ENCODE measurements around the gene MED13.
"Not testable (repeated sequence)": the region's sequence is repeated elsewhere in the genome, so short reads cannot be mapped to it uniquely, and the experiment has no call there.

The MED13 gene

GRCh38 chr17:62014526-62014925, 50.6 kb downstream of the MED13 start:
- Histone ChIP-seq H3K4me3 (no peak overlapping the region), H3K27ac (no peak overlapping the region)

DNA sequence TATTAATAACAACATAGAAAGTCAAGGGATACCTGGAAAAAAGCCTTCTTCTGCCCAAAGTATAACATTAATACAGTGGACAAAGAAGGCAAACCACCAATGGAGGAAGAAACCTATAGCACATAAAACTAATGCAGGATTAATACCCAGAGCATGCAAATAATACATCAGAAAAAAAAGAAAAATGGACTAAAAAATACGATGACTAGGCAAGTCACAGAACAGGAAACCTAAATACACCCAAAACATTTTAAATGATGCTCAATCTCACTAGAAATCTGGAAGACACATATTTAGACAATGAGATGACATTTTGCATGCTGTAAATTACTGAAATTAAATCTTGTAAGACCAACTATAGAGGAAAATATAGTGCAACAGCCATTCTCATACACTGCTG, 55.9 kb downstream of the MED13 start:
- no peak overlapping the region for H3K27ac ChIP-seq
- no peak overlapping the region for H3K4me3 ChIP-seq

DNA sequence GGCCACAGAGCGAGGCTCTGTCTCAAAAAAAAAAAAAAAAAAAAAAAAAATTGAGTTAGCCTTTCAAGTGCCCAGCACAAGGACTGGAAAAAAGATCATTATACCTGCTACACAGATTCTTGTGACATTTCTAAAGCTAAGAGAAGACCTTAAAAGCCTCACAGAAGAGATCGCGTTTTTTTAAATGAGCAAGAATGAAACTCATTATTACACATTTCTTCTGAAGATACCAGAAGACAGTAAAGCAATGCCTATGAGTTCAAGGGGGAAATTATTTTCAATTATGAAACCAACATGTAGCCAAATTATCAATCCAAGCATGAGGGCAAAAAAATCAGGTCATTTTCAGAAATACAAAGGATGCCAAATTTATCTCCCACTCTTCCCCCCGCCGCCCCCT, 56.8 kb downstream of the MED13 start:
- Histone ChIP-seq H3K4me3 (no peak overlapping the region), H3K27ac (no peak overlapping the region)

DNA sequence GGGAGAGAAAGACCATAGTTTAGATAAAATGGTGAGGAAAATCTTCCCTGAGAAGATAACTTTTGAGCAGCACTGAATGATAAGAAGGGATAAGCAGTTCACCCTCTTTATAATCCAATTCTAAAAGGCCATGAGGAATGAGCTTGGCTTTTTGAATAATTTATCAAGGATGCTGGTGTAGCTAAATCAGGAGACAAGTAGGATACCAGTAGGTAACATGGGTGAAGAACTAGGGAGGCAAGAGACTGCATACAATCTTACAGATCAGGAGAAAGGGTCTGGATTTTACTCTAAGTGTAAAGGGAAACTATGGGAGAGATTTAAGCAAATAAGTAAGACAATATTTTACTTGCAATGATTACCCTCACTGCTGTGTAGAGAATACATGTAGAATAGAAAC, 60.7 kb downstream of the MED13 start:
- H3K4me3 ChIP-seq: no peak overlapping the region
- no peak overlapping the region for H3K27ac ChIP-seq

DNA sequence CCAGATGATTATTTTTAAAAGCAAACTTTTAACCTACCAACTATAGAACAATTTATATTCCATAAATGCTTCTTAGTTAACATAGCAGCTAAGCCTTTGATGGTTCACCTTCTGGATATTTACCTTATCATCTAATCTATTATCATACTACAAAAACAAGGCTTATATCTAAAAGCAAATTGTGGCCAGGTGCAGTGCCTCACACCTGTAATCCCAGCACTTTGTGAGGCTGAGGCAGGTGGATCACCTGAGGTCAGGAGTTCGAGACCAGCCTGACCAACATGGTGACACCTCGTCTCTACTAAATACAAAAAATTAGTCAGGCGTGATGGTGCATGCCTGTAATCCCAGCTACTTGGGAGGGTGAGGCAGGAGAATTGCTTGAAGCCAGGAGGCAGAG, 61.9 kb downstream of the MED13 start:
- not testable (repeated sequence) for H3K4me3 ChIP-seq, H3K27ac ChIP-seq

DNA sequence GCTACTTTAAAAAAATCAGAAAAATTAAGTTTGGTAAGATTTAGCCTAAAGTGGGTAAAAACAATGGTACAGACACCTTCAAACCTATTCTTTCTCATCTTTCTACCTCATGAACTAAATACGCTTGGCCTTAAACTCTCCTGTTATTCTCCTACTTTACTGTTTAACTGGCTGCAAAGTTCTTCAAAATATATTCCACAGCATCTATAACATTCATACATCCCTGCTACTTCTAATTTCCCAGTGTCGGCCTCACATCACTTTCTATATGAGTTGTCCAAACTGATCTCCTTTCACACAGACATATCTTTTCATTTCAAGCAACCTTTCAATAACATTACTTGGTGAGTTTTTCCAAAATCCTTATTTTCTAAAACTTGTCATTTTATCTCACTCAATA, 64.0 kb downstream of the MED13 start:
- Histone ChIP-seq H3K4me3 (no peak overlapping the region), H3K27ac (no peak overlapping the region)

GRCh38 chr17:62000186-62000585, 64.9 kb downstream of the MED13 start:
- H3K27ac ChIP-seq: no peak overlapping the region
- no peak overlapping the region for H3K4me3 ChIP-seq

GRCh38 chr17:61998534-61998933, 66.5 kb downstream of the MED13 start:
- not testable (repeated sequence) for H3K27ac ChIP-seq, H3K4me3 ChIP-seq

GRCh38 chr17:61997664-61998063, 67.4 kb downstream of the MED13 start:
- no peak overlapping the region for H3K4me3 ChIP-seq
- no peak overlapping the region for H3K27ac ChIP-seq

DNA sequence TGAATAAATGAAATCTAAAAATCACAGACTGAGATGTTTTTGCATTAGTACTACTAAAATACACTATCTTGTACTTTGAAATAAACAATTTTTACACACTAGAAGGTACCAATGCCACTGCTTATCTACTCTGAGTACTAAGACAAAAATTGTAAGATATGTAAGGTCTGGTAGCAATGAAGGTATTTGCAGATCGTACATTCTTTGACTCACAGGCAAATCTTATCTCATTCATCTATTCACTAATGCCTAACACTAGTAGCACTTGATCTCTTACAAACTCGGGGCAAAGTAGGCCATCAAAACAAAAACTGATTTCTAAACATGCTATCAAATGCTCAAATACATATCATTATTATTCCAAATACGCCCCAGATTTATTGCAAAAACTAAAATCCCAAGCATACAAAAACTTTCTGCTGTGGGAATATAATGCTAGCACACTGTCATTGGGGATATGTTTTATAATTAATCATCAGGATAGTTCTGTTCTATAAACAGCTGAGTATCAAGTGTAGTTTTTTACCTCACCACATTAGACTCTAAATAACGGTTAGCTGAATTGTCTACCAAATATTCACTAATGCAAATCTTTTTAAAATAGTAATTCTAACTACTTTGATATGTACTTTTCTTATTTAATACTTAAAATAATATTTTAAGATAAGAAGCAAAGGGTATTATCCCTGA, 68.0 kb downstream of the MED13 start:
- Histone ChIP-seq H3K4me3 (no peak overlapping the region), H3K27ac (no peak overlapping the region)

DNA sequence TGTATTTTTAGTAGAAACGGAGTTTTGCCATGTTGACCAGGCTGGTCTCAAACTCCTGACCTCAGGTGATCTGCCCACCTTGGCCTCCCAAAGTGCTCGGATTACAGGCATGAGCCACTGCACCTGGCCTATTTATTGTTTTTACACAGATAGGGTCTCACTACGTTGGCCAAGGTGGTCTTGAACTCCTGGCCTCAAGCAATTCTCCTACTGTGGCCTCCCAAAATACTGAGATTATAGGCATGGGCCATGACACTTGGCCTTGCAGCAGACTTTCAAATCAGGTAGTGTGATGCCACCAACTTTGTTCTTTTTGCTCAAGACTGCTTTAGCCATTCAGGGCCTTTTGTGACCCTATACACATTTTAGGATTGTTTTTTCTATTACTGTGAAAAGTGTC, 75.6 kb downstream of the MED13 start:
- no peak overlapping the region for H3K4me3 ChIP-seq

DNA sequence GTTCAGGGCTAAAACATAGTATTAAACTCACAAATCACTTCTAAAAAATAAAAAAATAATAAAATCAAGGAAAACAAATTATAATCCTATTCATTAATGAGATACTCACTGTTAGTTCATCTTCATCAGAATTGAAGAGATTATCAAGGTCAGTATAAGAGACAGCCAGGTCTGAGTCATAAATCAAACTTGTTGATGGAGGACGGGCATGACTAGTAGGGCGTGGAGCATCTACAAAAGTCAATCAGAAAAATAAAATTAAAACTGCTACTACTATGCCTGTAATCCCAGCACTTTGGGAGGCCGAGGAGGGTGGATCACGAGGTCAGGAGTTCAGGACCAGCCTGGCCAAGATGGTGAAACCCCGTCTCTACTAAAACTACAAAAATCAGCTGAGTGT, 78.2 kb downstream of the MED13 start:
- Histone ChIP-seq H3K27ac (no peak overlapping the region), H3K4me3 (no peak overlapping the region)

More for the DNA sequence above, 75.6 kb downstream of the MED13 start:
- no peak overlapping the region for H3K27ac ChIP-seq

- no peak overlapping the region for H3K4me3 ChIP-seq
- no peak overlapping the region for H3K27ac ChIP-seq
Measured at GRCh38 chr17:61984821-61985220, 80.3 kb downstream of the MED13 start.

GRCh38 chr17:61981323-61981722, 83.8 kb downstream of the MED13 start:
- H3K27ac ChIP-seq: no peak overlapping the region
- no peak overlapping the region for H3K4me3 ChIP-seq

GRCh38 chr17:61980535-61980934, 84.5 kb downstream of the MED13 start:
- Histone ChIP-seq H3K27ac (no peak overlapping the region), H3K4me3 (no peak overlapping the region)

- Histone ChIP-seq H3K4me3 (no peak overlapping the region), H3K27ac (no peak overlapping the region)
Measured at GRCh38 chr17:61974115-61974514, 91.0 kb downstream of the MED13 start.

DNA sequence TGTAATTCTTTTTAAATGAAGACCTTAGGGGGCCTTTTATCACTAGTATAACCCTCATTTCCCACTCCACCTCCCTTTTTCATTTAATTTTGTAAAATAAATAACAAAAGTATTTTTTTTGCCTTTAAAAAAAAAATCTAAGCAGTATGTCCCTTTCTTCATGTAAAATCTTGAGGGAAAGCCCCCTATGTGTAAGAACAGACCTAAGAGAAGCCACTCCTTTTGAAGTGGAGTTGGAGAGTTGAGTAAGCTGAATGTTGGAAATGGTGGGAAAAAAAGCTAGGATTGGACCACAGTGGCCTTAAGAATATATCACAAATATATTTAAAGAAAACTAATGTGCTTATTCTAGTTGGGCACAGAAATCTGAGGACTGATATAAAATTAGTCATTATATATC, 92.8 kb downstream of the MED13 start:
- Histone ChIP-seq H3K27ac (no peak overlapping the region), H3K4me3 (no peak overlapping the region)

DNA sequence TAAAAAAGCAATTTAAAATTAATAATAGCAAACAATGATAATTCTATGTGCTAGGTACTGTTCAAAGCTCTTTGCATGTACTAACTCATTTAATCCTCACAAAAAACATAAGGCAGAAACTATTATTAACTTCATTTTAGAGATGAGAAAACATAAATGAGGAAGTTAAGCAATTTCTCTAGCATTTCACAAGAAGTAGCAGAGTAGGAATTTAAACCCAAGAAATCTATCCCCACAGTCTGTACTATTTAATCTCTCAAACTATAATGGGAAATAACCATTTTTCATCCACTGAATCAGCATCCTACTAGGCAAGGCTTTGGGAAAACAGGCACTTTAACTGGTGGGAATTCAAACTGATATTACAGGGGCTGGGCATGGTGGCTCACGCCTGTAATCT, 95.0 kb downstream of the MED13 start:
- Histone ChIP-seq H3K4me3 (no peak overlapping the region), H3K27ac (no peak overlapping the region)

DNA sequence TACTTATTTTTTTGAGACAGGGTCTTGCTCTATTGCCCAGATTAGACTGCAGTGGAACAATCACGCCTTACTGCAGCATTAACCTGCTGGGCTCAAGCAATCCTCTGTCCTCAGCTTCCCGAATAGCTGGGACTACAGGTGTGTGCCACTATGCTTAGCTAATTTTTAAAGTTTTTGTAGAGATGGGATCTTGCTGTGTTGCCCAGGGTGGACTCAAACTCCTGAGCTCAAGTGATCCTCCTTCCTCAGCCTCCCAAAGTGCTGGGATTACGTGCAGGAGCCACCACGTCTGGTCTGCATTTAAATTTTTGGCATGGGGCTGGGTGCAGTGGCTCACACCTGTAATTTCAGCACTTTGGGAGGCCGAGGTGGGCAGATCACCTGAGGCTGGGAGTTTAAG, 96.3 kb downstream of the MED13 start:
- no peak overlapping the region for H3K4me3 ChIP-seq
- H3K27ac ChIP-seq: no peak overlapping the region

GRCh38 chr17:61967729-61968128, 97.3 kb downstream of the MED13 start:
- Histone ChIP-seq H3K27ac (no peak overlapping the region), H3K4me3 (no peak overlapping the region)

- H3K27ac ChIP-seq: no peak overlapping the region
- H3K4me3 ChIP-seq: no peak overlapping the region
Measured at GRCh38 chr17:61966191-61966590, 98.9 kb downstream of the MED13 start.

DNA sequence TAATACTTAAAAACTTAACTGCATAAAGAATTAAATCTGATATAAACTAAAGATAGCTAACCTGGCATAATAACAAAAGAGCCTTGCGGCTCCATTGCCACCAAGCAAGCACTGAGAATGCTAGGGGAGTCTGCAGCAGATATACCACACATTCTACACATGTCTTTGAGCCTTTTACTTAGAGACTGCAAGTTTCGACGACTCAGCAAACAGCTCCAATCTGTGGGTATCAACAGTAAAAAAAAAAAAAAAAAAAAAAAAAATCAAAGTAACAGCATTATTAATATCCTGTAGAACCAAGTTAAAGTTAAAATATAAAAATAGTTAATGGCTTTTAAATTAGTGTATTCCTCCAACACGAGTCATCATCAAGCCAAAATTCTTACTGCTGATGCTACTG, 109.5 kb downstream of the MED13 start:
- no peak overlapping the region for H3K4me3 ChIP-seq
- H3K27ac ChIP-seq: no peak overlapping the region

All from skin epidermis (tissue), 12 donors.